ENCODE results near the gene RNF44.

RNF44 gene

DNA sequence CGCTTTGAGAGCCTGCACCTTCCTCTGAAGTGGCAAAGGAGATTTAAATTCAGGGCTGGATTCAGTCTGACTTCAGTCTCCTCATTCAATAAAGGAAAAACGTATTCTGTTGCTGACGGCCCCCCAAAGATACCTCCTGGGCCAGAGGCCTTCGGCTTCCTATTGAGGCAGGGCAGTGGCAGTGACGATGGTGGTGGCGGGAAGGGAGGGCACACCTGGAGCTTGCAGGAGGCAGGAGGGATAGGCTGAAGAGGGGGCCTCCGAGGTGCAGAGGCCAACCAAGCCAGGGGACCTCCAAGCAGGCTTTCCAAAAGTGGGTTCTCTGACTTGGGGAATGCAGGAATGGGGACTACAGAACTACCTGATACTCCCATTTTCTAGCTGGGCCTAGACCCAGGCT, 15.9 kb downstream of the RNF44 start:
- CTCF ChIA-PET = interaction anchor here (1.5 kb wide), 1 partner anchor 10 kb away, joined by 3 read pairs; no protein-coding TSS in a partner anchor

DNA sequence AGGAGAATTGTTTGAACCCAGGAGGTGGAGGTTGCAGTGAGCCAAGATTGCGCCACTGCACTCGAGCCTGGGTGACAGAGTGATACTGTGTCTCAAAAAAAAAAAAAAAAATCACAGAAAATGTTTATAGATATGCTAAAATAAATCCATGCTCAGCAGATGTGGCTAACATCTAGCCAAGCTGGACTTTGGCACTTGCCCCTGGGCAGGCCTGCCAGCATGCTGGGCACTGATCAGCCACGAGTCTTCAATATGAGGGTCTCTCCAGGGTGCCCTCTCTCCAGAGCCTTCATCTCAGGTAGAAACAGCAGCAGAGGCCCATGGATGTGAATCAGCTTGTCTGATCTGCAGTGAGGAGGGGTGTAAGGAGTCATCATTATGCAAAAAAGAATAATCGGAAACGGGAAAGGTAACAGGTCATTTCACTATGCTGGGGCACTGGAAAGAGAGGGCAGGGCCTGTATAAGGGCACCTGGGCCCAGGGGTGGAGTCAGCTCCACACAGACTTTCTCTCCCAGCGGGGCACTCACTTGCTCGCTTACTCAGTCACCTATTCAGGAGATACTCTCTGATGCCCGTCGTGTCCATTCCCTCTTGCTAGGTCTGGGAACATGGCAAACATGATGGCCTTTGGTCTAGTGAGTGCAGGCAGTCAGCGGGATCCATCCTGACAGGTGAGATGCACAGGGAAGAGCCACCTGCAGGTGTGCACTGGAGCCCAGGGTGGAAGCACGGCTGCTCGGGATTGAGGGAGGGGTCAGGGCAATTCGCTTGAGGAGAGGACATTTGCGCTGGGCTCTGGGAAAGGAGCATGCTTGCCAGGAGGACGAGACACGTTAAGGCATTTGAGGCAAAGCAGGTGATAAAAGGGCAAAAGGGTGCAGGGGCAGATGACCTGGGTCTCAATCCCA, 17.1 kb downstream of the RNF44 start:
- DNase-seq (ENCODE audit: extremely low spot score) = no peak
- TF ChIP-seq, protein P1, sequence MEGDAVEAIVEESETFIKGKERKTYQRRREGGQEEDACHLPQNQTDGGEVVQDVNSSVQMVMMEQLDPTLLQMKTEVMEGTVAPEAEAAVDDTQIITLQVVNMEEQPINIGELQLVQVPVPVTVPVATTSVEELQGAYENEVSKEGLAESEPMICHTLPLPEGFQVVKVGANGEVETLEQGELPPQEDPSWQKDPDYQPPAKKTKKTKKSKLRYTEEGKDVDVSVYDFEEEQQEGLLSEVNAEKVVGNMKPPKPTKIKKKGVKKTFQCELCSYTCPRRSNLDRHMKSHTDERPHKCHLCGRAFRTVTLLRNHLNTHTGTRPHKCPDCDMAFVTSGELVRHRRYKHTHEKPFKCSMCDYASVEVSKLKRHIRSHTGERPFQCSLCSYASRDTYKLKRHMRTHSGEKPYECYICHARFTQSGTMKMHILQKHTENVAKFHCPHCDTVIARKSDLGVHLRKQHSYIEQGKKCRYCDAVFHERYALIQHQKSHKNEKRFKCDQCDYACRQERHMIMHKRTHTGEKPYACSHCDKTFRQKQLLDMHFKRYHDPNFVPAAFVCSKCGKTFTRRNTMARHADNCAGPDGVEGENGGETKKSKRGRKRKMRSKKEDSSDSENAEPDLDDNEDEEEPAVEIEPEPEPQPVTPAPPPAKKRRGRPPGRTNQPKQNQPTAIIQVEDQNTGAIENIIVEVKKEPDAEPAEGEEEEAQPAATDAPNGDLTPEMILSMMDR (IDR thresholded peaks at IDR 0.05; ENCODE audit: control extremely low read depth, extremely low read depth, low read depth, missing control alignments) = no peak
- POLR2A ChIA-PET = interaction anchor here (0.7 kb wide), 1 partner anchor 18 kb away, joined by 5 read pairs; no protein-coding TSS in a partner anchor
- CTCF ChIA-PET = interaction anchor here (1.4 to 1.8 kb wide), 2 partner anchors 9 to 13 kb away, joined by 3 to 5 read pairs; no protein-coding TSS in a partner anchor

More for the DNA sequence above, 15.9 kb downstream of the RNF44 start:
- DNase-seq (ENCODE audit: extremely low spot score) = no peak
- POLR2A ChIA-PET = no interaction called here
- TF ChIP-seq, protein P1 (IDR thresholded peaks at IDR 0.05; ENCODE audit: control extremely low read depth, extremely low read depth, low read depth, missing control alignments) = no peak

DNA sequence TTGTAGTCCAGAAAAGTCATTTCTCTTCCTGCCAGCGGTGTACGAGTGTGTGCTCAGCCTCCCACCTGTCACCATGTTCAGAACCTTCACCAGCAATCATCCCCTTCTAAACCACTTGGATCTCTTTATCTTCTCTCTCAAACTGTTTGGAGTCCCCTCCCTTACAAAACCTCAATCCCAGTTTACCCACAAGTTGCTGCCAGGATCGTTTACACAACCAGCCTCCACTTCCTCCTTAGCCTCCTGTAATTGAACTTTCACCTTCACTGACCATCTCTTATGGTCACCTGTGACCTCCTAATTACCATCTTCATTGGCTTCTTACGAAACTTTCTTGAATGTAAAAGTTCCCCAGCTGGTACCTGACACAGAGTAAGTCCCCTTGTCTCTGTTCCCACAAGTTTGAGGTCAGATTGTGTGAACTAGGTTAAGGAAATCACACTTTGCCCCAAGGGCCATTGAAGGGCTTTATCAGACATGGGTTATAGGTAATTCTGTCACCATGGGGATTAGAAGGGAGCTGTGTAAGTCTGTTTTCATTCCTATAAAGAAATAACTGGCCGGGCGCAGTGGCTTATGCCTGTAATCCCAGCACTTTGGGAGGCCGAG, 20.0 kb downstream of the RNF44 start:
- CTCF ChIA-PET = no interaction called here
- POLR2A ChIA-PET = no interaction called here
- no peak for DNase-seq (ENCODE audit: extremely low spot score)
- TF ChIP-seq, protein P1 (IDR thresholded peaks at IDR 0.05; ENCODE audit: control extremely low read depth, extremely low read depth, low read depth, missing control alignments) = no peak

DNA sequence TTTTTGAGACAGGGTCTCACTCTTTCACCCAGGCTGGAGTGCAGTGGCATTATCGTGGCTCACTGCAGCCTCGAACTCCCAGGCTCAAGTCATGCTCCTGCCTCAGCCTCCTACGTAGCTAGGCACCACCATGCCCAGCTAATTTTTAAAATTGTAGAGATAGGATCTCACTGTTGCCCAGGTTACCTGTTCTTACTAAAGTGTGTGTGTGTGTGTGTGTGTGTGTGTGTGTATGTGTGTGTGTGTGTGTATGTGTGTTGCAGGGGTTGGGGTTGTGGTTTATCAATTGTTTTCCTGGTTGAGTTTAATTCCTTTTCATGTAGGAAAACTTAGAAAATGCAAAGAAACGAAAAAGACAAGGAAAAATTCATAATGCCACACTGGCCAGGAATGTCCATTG, 21.8 kb downstream of the RNF44 start:
- DNase-seq (ENCODE audit: extremely low spot score) = no peak
- ChIA-PET CTCF (interaction anchor here (1.5 kb wide), 1 partner anchor 58 kb away, joined by 3 read pairs; no protein-coding TSS in a partner anchor), POLR2A (no interaction called here)
- TF ChIP-seq, protein P1 (IDR thresholded peaks at IDR 0.05; ENCODE audit: control extremely low read depth, extremely low read depth, low read depth, missing control alignments) = no peak

DNA sequence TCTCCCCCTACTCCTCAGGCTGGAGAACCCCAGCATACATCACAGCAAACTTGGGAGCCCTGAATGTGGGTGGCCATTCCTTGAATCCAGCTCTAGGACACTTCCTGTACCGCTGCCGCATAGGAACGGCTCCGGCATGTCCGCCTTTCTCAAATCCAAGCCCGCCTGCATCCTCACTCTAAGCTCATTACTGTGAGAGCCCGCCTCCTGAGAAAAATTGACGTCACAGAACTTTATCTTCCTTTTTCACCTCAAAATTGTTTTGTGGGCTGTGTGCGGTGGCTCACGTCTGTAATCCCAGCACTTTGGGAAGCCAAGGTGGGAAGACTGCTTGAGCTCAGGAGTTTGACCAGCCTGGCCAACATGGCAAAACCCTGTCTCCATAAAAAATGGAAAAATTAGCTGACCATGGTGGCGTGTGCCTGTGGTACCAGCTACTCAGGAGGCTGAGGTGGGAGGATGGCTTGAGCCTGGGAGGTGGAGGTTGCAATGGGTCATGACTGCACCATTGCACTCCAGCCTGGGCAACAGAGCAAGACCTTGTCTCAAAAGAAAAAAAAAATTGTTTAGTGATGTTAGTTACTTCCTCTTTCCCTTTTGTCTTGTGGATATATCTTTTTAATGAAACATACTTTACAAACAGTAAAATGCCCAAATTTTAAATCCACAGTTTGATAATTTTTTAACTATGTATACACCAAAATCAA, 22.8 kb downstream of the RNF44 start:
- DNase-seq (ENCODE audit: extremely low spot score) = no peak
- POLR2A ChIA-PET = no interaction called here
- CTCF ChIA-PET = interaction anchor here (1.5 kb wide), 1 partner anchor 59 kb away, joined by 3 read pairs; no protein-coding TSS in a partner anchor
- TF ChIP-seq, protein P1 (IDR thresholded peaks at IDR 0.05; ENCODE audit: control extremely low read depth, extremely low read depth, low read depth, missing control alignments) = no peak

DNA sequence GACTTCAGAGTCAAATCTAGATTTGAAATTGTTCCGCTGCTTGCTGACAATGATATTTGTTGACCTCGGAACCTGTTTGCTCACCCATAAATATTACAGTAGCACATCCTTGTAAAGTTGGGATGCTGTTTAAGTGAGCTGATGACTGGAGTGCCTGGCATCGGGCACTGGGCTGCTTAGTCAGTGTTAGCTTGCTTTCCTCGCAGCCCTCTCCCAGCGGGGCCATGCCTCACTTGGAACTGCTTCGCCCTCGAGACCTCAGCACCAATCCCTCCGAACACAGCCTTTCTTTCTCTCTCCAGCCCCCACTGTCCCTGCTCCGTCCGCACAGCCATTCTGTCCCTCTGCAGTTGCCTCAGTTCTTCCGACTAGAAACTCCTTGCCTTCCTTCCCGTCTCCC, 23.4 kb downstream of the RNF44 start:
- TF ChIP-seq, protein P1 (IDR thresholded peaks at IDR 0.05; ENCODE audit: control extremely low read depth, extremely low read depth, low read depth, missing control alignments) = no peak
- DNase-seq (ENCODE audit: extremely low spot score) = no peak
- POLR2A ChIA-PET = no interaction called here
- CTCF ChIA-PET = no interaction called here
